NCI-H1694 (cell line): Measurements from ENCODE around the gene ZMYND12.
A peak's percentile ranks its signal among the peaks of the same experiment; 100 is the strongest.
"Not testable (repeated sequence)": the region's sequence is repeated elsewhere in the genome, so short reads cannot be mapped to it uniquely, and the experiment has no call there.

Source experiments
- DNase-seq: peaks from one replicate; lab custom pipeline; 2025; lab: John Stamatoyannopoulos, UW

Gene ZMYND12, protein sequence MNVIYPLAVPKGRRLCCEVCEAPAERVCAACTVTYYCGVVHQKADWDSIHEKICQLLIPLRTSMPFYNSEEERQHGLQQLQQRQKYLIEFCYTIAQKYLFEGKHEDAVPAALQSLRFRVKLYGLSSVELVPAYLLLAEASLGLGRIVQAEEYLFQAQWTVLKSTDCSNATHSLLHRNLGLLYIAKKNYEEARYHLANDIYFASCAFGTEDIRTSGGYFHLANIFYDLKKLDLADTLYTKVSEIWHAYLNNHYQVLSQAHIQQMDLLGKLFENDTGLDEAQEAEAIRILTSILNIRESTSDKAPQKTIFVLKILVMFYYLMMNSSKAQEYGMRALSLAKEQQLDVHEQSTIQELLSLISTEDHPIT

DNA sequence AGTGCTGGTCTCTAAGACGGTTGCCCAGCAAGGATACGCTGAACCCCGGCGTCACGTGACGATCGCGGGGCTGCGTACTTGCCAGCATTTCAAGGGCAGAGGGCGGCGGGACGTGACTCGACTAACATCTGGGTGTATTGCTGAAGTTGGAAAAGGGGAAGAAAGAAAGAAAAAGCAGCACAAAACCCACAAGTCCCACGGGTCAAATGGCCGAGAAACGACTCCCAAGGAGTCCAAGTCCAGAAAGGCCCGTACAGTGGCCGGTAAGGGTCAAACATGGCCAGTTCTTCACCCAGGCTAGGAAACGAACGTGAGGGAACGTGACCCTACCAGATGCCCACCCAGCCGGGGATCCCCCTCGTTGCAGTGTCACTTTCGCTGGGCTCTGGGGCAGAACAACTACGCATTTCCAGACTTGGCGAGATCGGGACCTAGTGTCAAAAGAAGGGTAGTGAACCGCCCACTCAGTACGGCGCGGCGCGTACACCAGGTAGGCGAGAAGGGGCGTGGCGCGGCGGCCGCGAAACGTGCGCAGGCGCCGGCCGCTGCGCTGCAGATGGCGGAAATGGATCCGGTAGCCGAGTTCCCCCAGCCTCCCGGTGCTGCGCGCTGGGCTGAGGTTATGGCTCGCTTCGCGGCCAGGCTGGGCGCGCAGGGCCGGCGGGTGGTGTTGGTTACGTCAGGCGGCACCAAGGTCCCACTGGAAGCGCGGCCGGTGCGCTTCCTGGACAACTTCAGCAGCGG lies at the start of gene ZMYND12, which contains the start of gene PPCS:
Gene ZMYND12 (minus strand): TSS at position 13 of the 744 bp plus-strand sequence. CDS start 25 bp downstream, outside the sequence.
Gene PPCS (plus strand): TSS at position 534 of the 744 bp plus-strand sequence. CDS start 23 bp downstream, at position 557.
- peak; percentile 71 for DNase-seq

DNA sequence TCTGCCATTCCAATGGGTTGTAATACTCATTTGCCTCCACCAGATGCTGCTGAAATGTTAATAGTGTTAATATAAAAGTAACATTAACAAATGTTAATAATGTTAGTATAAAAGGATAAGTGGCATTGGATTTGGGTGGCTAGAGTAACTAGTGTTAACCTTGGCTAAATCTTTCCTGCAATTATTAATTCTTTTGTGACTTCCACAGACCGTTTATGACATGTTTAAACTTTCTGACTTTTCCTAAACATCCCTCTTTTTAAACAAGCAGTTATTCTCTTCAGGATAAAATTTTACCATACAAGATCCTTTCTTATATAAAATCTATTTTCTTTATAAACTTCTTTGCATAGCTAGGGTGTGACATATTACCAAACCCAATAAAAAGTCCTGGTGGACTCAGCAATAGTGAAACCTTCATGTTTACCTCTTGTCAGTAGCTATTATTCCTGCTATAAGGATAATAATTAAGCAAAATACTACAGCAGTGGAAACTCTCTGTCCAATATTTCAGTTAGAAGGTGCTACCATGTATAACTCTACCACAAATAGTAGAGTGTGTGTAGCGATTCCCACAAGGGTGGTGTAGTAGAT lies 48.8 kb upstream of the ZMYND12 start:
- no peak for DNase-seq

DNA sequence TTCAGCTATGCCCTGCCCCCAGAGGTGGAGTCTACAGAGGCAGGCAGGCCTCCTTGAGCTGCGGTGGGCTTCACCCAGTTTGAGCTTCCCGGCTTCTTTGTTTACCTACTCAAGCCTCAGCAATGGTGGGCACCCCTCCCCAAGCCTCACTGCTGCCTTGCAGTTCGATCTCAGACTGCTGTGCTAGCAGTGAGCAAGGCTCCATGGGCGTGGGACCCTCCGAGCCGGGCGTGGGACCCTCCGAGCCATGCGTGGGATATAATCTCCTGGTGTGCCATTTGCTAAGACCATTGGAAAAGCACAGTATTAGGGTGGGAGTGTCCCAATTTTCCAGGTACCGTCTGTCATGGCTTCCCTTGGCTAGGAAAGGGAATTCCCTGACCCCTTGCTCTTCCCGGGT lies 46.2 kb upstream of the ZMYND12 start:
- not testable (repeated sequence) for DNase-seq

DNA sequence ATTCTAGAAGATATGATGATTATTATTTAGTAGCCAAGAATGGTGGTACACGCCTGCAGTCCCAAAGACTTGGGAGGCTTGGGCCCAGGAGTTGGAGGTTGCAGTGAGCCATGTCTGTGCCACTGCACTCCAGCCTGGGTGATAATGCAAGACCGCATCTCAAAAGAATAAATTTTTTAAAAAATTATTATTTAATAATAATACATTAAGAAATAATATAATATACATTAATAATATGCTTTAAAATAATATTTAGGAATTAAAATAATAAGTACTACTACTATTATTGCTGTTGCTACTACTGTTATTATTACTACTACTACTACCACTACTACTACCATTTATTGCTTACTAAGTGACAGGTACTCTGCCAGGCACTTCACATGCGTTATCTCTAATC lies 34.4 kb upstream of the ZMYND12 start:
- no peak for DNase-seq

DNA sequence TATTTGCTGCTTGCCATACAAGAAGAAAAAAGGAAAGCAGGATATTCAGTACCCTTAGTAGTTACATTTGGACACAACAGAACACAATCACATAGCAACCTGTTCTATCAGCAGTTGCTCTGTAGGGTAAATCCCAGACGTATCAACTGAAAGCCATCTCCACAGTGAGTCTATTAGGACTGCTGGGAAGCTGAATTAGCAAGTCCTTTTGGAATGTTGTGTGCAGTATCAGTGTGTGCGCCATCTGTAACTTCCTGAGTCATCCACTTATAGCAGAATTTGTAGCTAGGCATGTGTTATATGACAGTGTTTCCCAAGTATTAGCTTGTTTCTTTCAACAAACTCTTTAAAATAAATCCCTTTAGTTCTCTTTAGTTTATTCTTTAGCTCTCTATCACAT lies 28.6 kb upstream of the ZMYND12 start:
- peak; percentile 3 for DNase-seq

DNA sequence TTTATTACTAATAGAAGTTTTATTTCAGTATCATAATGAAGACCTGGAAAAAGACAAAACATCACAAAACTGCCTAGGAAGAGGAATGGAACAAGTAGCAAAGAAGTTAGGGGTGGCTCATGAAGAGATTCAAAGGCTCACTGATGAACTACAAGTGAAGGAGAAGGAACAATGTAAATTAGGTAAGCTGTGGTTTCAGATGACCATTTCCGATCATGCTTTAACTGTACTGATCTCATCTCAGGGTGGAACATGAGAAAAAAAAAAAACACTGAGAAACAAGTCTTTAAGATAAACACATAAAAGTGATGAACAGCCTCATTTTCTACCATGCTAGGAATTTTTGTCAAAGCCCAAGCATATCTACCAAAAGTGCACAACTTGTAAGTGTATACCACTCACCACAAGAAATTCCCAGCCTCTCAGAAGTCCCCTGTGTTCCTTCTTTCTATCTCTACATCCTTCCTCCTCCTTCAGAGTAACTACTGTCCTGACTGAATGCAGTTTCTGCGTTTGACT lies 26.9 kb upstream of the ZMYND12 start:
- no peak for DNase-seq

DNA sequence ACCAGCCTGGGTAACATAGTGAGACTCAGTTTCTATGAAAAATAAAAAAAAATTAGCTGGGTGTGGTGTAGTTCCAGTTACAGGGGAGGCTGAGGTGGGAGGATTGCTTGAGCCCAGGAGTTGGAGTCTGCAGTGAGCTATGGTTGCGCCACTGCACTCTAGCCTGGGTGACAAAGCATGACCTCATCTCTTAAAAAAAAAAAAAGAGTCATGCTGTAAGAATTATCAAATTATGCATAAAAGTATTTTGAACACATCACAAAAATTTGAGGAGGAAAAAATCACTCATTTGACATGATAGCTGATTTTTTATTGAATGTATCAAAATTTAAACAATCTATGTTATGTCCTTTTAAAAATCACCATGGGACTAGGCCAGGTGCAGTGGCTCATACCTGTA lies 25.1 kb upstream of the ZMYND12 start:
- DNase-seq, result no peak

DNA sequence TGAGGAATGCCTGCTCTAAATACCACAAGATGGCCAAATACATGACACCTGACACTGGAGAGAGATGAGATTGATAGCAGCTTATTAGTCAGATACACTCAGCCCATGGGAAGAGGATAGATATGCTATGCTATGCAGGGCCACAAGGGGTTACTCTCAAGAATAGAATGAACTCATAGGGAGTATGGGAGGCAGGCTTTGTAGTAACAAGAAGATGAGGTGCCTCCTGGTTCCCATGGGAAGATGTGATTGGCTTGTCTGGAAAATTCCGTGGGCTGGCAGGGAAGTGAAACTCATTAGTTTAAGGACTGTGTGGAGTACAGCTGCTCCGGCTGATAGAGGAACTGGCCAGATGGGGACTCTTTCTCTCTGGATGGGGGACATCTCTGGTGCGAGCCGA lies 23.8 kb upstream of the ZMYND12 start:
- DNase-seq, result peak; percentile 37

DNA sequence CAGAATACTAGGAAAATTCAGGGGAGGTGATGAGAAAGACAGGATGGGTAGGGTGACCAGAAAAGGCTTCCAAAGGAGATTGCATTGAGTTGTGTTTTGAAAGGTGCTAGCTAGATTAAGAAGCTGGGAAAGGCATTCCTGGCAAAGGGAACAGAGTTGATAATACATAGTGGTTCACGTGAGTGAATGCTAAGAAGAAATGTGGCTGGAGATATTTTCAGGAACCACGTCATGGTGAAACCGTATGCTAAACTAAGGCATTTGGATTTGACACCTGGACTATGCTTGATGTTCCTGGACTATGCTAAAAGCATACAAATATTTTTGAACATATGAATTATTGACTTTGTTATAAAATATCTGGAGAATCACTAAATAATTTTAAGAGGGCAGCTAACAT lies 22.0 kb upstream of the ZMYND12 start:
- no peak for DNase-seq

DNA sequence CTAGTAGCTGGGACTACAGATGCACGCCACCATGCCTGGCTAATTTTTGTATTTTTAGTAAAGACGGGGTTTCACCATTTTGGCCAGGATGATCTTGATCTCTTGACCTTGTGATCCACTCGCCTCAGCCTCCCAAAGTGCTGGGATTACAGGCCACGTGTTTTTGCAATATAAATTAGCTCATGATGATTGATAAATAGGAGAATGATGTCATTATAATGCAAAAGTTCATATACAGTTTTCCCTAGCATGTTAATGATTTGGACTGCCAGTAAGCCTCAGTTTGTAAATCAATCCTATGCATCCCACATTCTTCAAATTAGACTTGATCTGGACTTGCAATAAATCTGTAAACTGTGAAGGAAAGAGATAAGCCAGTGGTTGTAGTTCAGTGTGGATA lies 21.5 kb upstream of the ZMYND12 start:
- not testable (repeated sequence) for DNase-seq

DNA sequence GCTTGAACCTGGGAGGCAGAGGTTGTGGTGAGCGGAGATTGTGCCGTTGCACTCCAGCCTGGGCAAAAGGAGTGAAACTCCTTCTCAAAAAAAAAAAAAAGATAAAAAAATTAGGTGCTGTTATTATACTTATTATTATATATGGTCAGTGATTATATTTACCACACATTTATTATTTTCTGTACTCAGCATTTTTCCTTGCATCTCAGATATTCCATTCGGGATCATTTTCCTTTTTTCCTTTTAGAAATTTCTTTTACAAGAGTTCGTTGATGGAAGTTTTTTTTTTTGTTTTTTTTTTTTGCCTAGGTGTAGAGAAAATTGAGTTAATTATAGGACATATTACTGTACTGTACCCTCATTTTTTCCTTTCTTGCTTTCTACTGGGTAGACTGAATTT lies 20.8 kb upstream of the ZMYND12 start:
- DNase-seq, result no peak

DNA sequence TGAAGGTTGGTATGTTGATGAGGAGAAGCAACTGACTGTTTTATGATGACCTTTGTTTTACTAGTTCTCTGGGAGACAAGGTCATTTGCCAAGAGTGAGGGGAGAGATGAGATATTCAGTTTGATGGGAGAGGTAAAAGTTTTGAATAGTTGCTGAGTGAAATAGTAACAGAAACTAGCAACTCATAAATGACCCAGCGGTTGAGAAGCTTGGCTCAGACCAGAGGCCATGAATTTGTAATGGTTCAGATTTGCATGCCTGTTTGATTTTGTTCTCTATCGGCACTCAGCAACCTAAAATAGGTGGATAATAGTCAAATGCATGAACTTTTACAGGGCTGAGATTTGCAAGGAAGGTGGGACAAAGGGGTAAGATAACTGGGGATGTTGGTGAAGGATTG lies 13.9 kb upstream of the ZMYND12 start:
- DNase-seq, result no peak

DNA sequence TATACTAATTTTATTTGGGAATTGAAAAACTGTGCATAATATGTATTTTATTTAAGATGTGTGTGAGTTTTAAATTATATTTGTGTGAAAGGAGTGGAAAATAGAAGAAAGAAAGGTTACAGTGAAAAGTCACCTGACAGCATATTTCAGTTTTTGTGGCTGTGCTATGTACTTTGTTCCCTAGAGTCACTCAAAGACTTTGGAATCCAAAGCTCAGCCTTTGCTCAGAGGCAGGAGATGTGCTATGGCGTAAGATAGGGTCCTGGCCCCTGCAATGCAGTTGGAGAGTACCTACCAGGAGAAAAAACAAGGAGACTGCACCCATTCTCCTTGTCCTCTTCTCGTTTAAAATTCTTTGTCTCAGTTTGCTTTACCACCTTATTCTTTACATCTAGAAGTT lies 10.2 kb upstream of the ZMYND12 start:
- no peak for DNase-seq

DNA sequence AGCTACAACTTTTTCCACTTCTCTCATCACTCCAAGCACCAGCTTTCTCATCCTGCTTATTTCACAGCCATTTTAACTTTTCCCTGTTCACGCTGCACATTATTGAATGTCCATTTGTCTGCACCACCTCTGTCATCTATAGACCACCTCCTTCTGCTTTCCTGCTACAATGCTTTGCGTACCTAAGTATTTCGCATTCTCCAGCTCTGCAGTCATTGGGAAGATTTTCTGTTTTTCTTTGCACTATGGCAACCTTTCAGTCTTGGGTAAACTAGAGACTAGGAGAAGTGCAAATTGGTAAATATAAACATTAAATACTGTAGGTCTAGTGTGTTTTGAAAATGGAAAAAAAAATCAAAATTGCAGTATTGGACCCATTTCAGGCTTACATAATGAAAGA lies 8.1 kb upstream of the ZMYND12 start:
- no peak for DNase-seq

DNA sequence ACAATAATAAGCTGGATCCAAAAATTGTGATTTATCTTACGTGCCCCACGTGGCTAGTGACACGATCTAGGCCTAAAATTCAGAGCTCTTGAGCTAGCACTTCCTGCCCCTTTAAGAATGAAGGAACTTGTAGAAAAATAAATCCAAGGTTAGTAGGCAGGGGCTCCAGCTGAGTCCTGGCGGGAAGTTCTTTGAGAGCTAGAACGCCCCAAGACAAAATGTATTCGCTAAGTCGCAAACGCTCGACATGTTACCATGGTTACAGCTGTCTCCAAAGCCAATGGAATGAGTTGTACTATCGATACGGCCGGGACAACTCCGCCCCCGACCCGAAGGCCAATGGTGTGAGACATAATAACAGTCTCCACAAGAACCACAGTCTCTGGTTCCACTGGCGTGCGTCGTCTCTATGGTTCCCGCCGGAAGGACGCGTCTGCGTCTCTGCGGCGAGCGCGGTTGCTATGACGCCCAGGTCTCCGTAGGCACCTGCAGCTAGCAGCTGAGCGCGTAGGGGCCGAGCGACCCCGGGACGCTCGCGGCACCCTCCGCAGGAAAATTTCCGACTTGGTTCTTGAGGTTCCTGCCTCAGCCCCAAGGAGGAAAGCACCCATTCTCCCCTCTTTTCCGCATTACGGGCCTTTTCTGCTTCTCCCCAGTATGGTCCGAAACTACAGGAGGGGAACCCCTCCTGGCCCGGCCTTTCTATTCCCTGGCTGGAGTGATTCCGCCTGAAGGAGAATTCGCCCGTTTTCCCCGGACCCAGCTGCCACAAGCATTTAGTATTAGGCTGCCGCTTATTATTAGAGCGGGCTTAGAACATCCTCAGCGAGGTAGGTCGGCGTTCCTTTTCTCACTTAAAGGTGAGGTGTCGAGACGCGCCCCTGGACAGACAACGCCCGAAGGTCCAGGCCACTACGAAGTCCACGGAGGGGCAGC lies 7.3 kb upstream of the ZMYND12 start, which contains the start of gene CCDC30:
Gene CCDC30 (plus strand): TSS at position 459 of the 936 bp plus-strand sequence. CDS start 17,266 bp downstream, outside the sequence.
- peak; percentile 98 for DNase-seq

DNA sequence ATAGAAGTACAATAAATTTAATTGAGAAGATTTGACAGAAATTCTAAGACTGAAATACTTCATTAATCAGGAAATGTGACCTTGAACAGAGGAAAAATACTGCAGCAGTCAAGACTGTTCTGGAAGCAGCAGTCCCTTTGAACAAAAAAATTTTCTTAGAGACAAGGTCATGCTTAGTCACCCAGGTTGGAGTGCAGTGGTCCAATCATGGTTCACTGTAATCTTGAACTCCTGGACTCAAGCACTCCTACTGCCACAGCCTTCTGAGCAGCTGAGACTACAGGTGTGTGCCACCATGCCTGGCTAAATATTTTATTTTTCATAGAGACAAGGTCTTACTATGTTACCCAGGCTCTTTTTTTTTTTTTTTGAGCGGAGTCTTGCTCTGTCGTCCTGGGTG lies 5.4 kb upstream of the ZMYND12 start:
- DNase-seq, result no peak

DNA sequence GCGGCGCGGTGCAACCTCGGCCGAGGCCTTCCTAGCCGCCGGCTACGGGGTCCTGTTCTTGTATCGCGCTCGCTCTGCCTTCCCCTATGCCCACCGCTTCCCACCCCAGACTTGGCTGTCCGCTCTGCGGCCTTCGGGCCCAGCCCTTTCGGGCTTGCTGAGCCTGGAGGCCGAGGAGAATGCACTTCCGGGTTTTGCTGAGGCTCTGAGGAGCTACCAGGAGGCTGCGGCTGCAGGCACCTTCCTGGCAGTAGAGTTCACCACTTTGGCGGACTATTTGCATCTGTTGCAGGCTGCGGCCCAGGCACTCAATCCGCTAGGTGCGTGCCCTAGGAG lies 900 bp upstream of the ZMYND12 start:
- DNase-seq, result peak; percentile 5

DNA sequence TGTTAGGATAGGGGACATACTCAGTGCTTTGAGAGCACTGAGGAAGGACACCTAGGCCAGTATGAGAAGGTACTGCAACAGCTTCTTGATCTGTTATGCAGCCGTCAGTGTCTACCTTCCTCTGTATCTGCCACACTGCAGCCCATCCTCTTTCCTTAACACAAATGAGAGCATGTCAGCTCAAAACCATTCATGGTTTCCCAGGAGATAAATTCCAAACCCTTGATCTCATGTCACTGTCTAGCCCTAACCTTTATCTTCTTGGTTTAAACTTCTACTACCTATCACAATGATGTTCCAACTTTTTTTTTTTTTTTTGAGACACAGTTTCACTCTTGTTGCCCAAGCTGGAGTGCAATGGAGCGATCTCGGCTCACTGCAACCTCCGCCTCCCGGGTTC lies 1.4 kb downstream of the ZMYND12 start:
- no peak for DNase-seq

DNA sequence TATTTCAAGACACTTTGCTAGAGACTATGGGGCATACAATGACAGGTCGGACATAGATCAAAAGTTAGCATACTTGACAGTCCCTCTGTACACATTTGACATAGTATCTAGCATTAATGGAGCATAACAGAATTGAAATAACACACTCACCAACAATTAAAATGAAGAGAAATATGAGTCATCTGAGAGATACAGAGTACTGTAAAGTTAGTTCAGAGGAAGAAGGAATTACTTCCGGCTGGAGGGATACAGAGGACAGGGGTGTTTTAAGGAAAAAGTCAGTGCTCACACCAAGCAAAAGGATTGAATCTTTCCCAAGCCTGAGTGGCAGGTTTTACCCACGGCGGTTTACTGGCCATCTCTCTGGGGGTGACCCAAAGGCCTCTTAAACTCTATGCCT lies 2.4 kb downstream of the ZMYND12 start:
- DNase-seq, result no peak

DNA sequence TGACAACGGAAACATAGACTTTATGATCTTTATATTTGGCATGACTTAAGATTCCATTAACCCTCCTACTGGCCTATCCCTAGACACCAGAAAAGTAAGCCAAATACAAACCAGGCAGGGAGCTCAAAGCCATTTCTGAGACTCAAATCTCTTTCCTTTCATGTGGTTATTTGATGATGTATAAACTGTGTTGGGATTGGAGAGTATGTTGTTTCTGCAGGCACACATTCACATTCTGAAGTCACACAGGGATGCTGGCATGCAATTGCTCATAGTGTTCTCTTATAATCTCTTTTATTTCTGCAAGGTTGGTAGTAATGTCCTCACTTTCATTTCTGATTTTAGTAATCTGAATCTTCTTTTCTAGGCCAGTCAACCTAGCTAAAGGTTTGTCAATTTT lies 5.8 kb downstream of the ZMYND12 start:
- no peak for DNase-seq

DNA sequence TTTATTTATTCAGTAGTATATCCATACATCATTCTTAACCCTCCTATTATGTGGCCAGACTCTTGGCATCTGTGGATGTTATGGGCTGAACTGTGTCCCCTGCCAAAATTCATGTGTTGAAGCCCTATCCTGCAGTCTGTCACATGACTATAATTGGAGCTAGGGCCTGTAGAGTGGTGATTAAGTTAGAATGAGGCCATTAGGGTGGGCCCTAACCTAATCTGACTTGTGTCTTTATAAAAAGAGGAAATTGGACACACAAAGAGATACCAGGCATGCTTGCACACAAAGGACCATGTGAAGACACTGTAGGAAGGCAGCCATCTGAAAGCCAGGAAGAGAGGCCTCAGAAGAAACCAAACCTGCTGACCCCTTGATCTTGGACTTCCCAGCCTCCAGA lies 6.6 kb downstream of the ZMYND12 start:
- DNase-seq, result no peak

DNA sequence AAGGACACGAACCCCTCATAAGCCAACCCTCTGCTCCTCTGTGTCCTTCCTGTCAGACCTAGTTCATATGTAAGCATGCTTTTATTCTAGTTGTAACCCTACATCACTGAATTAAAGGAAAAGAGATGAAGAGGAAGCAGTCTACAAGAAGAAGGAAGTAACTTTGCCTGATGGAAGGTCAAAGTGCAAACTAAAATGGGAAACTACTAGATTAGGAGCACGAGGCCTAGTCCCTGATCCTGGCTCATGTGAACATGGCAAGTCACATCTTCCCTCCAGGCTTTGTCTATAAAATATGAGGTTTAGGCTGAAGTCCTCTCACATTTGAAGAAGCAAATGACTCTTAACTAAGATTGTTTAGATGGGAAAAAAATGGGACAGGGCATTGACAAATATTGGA lies 13.2 kb downstream of the ZMYND12 start:
- no peak for DNase-seq
